Amygdala (tissue), 56 donors: ENCODE results near the gene LAMA3.
"Not testable (repeated sequence)": the region's sequence is repeated elsewhere in the genome, so short reads cannot be mapped to it uniquely, and the experiment has no call there.

ENCODE experiments used
- DNase-seq, 56 donors: peaks; one replicate each; lab custom pipeline; 2025; lab: John Stamatoyannopoulos, UW

LAMA3 gene

GRCh38 chr18:23725827-23726661 is 36.8 kb downstream of the LAMA3 start:
- DNase-seq: no peak

DNA sequence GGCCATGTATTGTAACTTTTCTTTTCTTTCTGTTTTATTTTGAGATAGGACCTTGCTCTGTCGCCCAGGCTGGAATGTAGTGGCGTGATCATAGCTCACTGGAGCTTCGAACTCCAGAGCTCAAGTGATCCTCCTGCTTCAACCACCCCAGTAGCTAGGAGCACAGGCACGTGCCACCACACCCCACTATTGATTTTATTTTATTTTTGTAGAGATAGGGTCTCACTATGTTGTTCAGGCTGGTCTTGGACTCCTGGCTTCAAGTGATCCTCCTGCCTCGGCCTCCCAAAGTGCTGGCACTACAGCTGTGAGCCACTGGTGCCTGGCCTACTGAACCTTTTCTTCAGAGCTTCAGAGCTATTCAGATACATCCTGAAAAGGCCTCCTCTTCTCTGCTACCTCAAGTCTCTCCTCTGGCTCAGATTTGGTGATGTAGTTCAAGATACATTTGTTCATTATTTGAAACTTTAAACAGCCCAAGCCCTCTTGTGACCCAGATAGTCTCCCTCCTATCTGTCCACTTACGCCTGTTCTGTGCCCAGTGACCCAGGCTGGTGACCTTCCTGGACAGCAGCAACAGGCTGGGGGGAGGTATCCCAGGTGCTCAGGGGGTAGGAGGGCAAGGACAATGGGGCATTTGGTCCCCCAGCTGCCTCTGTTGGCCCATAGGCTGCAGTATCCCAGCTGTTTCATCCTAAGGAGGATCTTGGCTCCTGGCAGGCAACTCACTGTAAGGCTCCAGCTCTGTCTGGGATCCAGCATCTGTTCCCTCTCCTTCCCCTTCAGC is 38.6 kb downstream of the LAMA3 start:
- no peak for DNase-seq

- DNase-seq: no peak
Observed at GRCh38 chr18:23730857-23731256, 41.6 kb downstream of the LAMA3 start.

- no peak for DNase-seq
Observed at GRCh38 chr18:23731861-23732260, 42.6 kb downstream of the LAMA3 start.

DNA sequence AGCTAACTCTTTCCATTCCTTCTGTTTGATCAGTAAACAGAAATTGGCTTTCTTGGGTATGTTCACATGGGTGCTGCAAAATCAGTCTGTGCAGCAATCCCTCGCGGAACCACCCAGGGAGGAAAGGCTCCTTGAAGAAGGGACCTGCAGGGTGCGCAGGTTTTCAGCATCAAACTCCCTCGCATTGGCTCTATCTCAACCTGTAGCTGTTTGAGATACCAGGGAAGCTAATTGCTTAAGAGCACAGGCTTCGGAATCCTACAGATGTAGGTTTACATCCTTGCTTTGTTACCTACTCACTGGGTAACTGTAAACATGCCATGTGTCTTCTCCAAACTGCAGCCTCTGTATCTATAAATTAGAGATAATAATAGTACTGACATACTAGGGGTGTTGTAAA is 43.2 kb downstream of the LAMA3 start:
- no peak for DNase-seq

- DNase-seq: not testable (repeated sequence)
Observed at GRCh38 chr18:23733265-23733664, 44.0 kb downstream of the LAMA3 start.

- DNase-seq: no peak
Observed at GRCh38 chr18:23733895-23734294, 44.6 kb downstream of the LAMA3 start.

DNA sequence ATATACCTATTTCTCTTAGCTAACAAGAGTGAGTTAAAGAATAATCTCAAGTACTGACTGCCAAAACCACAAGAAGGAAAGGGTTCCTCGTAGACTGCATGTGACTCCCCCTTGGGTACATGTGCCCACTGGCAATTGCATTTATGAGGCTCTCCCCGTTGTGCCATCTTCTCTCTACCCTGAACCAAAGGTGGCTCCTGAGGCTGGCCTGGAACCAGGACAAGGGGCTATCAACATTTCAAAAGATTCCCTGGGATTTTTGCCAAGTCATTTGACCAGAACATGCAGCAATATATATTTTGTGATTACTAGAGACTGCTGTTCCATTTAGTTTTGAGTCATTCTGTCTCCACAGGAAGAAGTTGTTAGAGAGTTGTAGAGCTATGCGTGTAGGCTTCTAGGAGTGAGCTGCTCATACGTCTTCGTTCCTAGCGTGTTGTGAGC is 45.8 kb downstream of the LAMA3 start:
- no peak for DNase-seq

DNA sequence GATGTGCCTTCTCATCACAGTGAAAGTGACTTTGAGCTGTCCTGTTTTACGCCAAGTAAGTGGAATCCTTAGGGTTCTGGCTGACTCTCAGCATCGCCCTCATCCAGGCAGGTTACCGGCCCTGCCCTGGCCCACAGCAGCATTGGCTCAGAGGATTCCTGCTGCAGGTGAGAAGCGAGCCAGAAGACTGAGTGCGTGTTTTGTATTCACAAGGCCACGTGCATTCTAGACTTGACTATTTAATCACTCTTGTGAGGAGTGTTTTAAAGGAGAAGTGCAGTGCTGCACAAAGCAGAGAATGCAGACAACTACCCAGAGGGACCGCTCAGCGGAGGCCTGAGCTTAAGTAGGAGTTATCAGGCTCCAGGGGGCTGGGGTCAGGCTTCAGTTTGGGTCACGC is 48.3 kb downstream of the LAMA3 start:
- no peak for DNase-seq

DNA sequence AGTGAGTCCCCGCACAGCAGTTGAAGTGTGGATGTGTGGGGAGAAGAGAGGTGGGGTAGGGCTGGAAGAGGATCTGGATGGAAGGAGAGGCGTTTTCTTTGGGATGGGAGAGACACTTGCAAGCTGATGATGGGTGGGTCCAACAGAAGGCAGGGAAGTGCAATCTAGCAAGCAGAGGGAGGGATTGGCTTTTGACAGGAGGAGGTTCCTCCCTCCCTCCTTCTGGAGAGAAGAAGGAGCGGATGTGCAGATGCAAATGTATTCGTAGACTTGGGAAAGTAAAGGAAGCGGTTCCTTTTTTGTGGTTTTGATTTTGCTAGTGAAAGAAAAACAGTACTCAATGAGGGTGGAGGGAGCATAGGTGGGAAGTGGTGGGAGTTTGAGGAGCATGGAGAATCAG is 48.9 kb downstream of the LAMA3 start:
- DNase-seq: no peak

- no peak for DNase-seq
Observed at GRCh38 chr18:23738575-23738974, 49.3 kb downstream of the LAMA3 start.

- no peak for DNase-seq
Observed at GRCh38 chr18:23740105-23740830, 51.0 kb downstream of the LAMA3 start.

- not testable (repeated sequence) for DNase-seq
Observed at GRCh38 chr18:23741967-23742366, 52.7 kb downstream of the LAMA3 start.

DNA sequence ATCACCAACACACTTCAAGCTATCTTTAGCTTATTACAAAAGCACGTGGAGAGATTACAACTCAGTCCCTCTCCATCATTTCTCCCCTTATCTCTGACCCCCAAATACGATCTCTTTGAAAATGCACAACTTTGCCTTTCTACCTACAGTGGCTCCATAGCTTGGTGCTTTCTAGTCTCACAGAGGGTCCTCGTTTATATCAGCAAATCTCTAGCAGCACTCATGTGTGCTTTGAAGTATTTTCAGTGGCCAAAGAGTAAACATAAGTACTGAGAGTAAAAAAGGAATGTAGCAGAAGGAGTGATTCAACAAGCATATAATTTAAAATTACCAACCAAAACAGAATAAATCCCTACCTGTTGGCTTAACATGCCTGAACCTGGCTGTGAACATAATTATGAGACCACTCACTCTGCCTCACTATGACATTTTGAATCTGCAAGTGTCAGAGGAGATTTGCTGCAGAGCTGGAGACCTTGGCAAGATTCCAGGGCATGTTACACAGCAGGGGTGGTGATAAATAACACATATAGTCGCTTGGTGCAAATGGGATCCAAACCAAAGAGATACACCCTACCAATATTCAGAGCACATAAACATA is 54.6 kb downstream of the LAMA3 start:
- DNase-seq: no peak

GRCh38 chr18:23745366-23745765 is 56.1 kb downstream of the LAMA3 start:
- DNase-seq: no peak

DNA sequence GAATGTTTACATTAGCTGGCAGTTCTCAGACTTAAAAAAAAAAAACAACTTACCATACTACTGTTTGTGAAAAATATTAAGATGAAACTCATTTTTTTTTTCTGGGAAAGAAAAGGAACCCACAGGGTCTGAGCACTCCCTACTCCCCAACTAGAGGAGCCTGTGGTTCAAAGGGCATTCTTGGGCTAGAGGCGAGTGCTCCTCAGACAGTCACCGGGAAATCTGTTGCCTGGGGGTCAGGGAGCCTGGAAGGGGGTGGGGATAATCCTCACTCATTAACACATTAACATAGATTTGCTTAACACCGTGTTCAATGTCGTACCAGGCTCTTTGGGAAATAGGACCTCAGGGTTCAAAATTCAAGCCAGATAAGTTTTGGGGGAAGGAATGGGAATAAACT is 57.6 kb downstream of the LAMA3 start:
- no peak for DNase-seq

DNA sequence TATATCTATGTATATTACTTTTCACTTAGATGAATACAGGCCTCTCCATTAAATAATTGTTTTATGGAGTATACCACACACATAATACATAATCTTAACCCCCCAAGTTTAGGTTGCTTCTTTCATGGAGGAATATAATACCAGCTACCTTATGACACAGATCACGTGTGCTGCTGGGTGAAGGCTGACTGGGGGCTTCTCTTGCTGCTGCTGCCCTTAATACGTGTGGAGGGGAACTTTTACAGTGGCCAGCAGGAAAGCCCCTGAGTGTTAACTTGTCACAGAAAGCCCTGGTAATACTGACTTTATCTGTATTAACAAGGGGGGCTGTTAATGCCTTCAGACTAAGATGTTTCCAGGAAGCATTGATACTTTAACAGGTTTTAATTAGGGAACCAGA is 63.1 kb downstream of the LAMA3 start:
- DNase-seq: no peak

DNA sequence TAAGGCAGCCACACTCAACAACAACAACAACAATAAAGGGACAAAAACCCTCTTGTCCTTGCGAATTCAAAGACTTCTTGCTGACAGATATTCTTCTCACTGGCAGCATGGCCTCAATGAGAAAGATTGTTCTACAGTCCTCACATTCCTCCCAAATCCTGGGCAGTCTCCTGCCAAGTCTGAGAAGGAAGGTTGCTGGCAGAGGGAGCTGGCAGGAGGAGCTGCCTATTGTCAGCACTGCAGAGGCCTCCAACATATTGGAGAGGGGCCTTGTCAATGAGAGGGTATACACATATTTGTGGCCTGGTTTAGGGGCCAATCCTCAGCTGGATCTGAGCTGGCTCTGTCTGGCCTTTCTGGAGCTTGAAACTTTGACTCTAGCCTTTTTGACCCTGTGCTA is 63.5 kb downstream of the LAMA3 start:
- peak in 31 of 56 donors; percentile 1 to 68 (median 30) for DNase-seq

- DNase-seq: no peak
Observed at GRCh38 chr18:23756590-23757436, 67.6 kb downstream of the LAMA3 start.

GRCh38 chr18:23757437-23757733 is 68.1 kb downstream of the LAMA3 start:
- DNase-seq: no peak
